Muscle of leg (tissue), 11 donors: ENCODE data around the gene MBD4. TPM values are rescaled to one million over a fixed set of nuclear protein-coding genes. Genes with fewer than 3 reads are reported as not detected.

Source experiments
- DNase-seq: peaks from one replicate; pipeline ENCODE4 v3.0.0; 2013
- H3K27ac ChIP-seq: one replicate; pipeline ENCODE4 v1.5.1; 2013; ENCODE audit warnings: mild to moderate bottlenecking, low read length, control low read depth
- H3K27me3 ChIP-seq: one replicate; pipeline ENCODE4 v1.6.1; 2013; ENCODE audit warnings: low read length; ENCODE audit not compliant: control insufficient read depth, insufficient read depth
- H3K36me3 ChIP-seq: one replicate; pipeline ENCODE4 v1.6.1; 2013; ENCODE audit warnings: low read length; ENCODE audit not compliant: control insufficient read depth, insufficient read depth
- H3K4me1 ChIP-seq: one replicate; pipeline ENCODE4 v1.6.1; 2013; ENCODE audit warnings: low read length; ENCODE audit not compliant: control insufficient read depth, insufficient read depth
- H3K4me3 ChIP-seq: one replicate; pipeline ENCODE4 v1.5.1; 2013; ENCODE audit warnings: low read length, control low read depth
- H3K9me3 ChIP-seq: replicated peaks from 2 replicates; pipeline ENCODE4 v1.6.1; 2013; ENCODE audit warnings: low read depth, low read length; ENCODE audit not compliant: control insufficient read depth
- WGBS: methylation state at CpG from one replicate; pipeline ENCODE4 v1.1.5; 2013; ENCODE audit warnings: missing lambda C conversion rate; ENCODE audit not compliant: insufficient coverage; 5-methylcytosine and 5-hydroxymethylcytosine counted together
- polyA plus RNA-seq, 8 donors: library from polyadenylated mRNA; unstranded; fragments of 120-200 nt; gene quantifications; one replicate each; pipeline versions ENCODE4 v1.2.1 to v1.2.3, GENCODE V29; 2013; ENCODE audit warnings: inconsistent platforms in 1 of 8, low replicate concordance in 1 of 8; ENCODE audit not compliant: insufficient read length in 8 of 8, insufficient read depth in 1 of 8
- total RNA-seq: library from RNA; stranded (reverse); fragments of 120-200 nt; gene quantifications from one replicate; pipeline ENCODE4 v1.2.4, GENCODE V29; 2013

Gene MBD4
- total and polyA plus RNA-seq, 9 donors, result 22.6 to 28.1 (median 25.3) TPM

DNA sequence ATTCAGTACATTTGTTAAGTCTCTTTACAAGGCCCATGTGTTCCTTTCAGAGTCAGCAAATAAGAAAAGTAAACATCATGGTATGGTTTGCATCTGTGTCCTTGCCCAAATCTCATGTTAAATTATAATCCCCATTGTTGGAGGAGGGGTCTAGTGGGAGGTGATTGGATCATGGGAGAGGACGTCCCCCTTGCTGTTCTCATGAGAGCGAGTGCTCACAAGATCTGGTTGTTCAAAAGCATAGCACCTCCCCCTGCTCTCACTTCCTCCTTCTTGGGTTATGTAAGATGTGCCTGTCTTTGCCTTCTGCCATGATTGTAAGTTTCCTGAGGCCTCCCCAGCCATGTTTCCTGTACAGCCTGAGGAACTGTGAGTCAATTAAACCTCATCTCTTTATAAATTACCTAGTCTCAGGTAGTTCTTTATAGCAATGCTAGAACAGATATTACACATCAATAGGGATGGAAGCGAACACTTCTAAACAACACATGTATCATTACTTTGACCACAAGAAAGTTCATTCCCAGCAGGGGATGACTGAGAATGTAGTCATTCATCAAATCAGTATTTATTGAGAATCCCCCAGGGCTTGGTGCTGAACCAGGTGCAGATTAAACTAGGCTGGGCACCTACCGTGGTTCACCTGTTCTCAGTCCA lies 15.4 kb downstream of the MBD4 start:
- no peaks in the 10 kb centered on the region for H3K36me3 ChIP-seq
- DNase-seq, result peak; percentile 54
- 83% methylated on average over 1 of the region's 4 CpGs for WGBS
- no peaks in the 10 kb centered on the region for H3K9me3 ChIP-seq
- H3K27me3 ChIP-seq, result peaks cover 6% of the 10 kb centered on the region
- no peak overlapping the region for H3K4me3 ChIP-seq
- no peak overlapping the region for H3K27ac ChIP-seq
- H3K4me1 ChIP-seq, result peaks cover 9% of the 10 kb centered on the region

GRCh38 chr3:129422897-129423296 lies 16.9 kb downstream of the MBD4 start:
- H3K4me3 ChIP-seq, result no peak overlapping the region
- peaks cover 2% of the 10 kb centered on the region for H3K4me1 ChIP-seq
- no peaks in the 10 kb centered on the region for H3K9me3 ChIP-seq
- no CpG with 5 or more reads among the region's 1 CpG for WGBS
- DNase-seq, result no peak
- H3K27ac ChIP-seq, result no peak overlapping the region
- H3K27me3 ChIP-seq, result peaks cover 6% of the 10 kb centered on the region
- H3K36me3 ChIP-seq, result no peaks in the 10 kb centered on the region

- WGBS, result 93% methylated on average over 2 of the region's 6 CpGs
- DNase-seq, result no peak
- Histone ChIP-seq H3K36me3 (no peaks in the 10 kb centered on the region), H3K4me1 (peaks cover 5% of the 10 kb centered on the region), H3K4me3 (no peak overlapping the region), H3K27ac (no peak overlapping the region), H3K9me3 (no peaks in the 10 kb centered on the region), H3K27me3 (no peaks in the 10 kb centered on the region)
Measured at GRCh38 chr3:129421988-129422745, 17.6 kb downstream of the MBD4 start.

DNA sequence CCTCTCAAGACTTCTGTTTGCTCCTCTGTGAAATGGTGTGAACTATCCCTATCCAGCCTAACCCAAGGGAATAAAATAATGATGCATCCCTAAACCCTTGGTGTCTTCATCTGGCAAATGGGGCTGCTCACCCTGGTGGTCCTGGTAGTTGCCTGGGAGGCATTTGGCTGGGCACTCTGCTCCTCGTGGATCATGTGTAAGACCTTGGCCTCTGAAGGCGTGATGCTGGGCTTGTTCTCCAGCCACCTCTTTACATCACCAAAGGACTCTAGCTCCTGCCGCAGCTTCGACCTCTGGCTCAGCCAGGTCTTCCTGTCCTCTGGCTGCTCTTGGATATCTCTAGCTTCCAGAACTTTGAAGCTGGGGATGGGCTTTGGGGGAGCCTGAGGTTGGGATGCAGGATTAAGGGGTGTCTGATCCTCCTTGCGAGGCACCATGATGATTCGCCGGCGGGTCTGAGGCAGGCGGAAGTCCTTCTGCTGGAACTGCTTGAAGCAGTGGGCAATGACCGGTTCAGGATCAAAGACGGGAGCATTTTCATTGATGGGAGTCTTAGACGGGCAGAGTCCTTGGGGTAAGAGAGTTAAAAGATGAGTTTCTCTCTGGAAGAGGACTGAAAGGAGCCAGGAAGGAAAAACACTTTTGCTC lies 18.4 kb downstream of the MBD4 start:
- peaks cover 5% of the 10 kb centered on the region for H3K4me1 ChIP-seq
- no peaks in the 10 kb centered on the region for H3K27me3 ChIP-seq
- WGBS, result 88% methylated on average over 9 of the region's 12 CpGs
- H3K4me3 ChIP-seq, result no peak overlapping the region
- no peaks in the 10 kb centered on the region for H3K9me3 ChIP-seq
- DNase-seq, result no peak
- H3K27ac ChIP-seq, result no peak overlapping the region
- H3K36me3 ChIP-seq, result no peaks in the 10 kb centered on the region

DNA sequence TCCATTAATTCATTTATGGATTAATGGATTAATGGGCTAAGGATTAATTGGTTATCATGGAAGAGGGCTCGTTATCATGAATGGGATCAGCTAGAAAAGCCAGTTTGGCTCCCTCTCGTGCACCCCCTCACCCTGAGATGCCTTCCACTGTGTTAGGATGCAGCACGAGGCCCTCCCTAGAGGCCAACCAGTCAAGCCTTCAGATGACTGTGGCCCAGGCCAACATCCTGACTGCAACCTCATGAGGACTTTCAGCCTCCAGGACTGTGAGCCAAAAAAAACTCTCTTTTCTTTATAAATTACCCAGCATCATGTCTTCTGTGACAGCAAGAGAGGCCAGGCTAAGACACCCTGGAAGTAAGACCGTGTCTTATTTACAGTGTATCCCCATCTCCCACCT lies 20.3 kb downstream of the MBD4 start:
- H3K27ac ChIP-seq, result no peak overlapping the region
- 60% methylated on average over 1 of the region's 4 CpGs for WGBS
- no peaks in the 10 kb centered on the region for H3K36me3 ChIP-seq
- H3K4me3 ChIP-seq, result no peak overlapping the region
- H3K9me3 ChIP-seq, result no peaks in the 10 kb centered on the region
- peaks cover 5% of the 10 kb centered on the region for H3K4me1 ChIP-seq
- DNase-seq, result no peak
- H3K27me3 ChIP-seq, result no peaks in the 10 kb centered on the region

GRCh38 chr3:129418041-129418973 lies 21.4 kb downstream of the MBD4 start:
- Histone ChIP-seq H3K9me3 (no peaks in the 10 kb centered on the region), H3K27me3 (no peaks in the 10 kb centered on the region), H3K36me3 (no peaks in the 10 kb centered on the region), H3K4me1 (peaks cover 5% of the 10 kb centered on the region), H3K27ac (no peak overlapping the region), H3K4me3 (no peak overlapping the region)
- 77% methylated on average over 12 of the region's 14 CpGs for WGBS
- no peak for DNase-seq

GRCh38 chr3:129417326-129417725 lies 22.4 kb downstream of the MBD4 start:
- no CpG with 5 or more reads among the region's 1 CpG for WGBS
- H3K36me3 ChIP-seq, result no peaks in the 10 kb centered on the region
- no peak overlapping the region for H3K4me3 ChIP-seq
- H3K4me1 ChIP-seq, result peaks cover 5% of the 10 kb centered on the region
- DNase-seq, result peak; percentile 89
- no peaks in the 10 kb centered on the region for H3K27me3 ChIP-seq
- H3K27ac ChIP-seq, result peak overlapping the region; percentile 67
- H3K9me3 ChIP-seq, result no peaks in the 10 kb centered on the region

DNA sequence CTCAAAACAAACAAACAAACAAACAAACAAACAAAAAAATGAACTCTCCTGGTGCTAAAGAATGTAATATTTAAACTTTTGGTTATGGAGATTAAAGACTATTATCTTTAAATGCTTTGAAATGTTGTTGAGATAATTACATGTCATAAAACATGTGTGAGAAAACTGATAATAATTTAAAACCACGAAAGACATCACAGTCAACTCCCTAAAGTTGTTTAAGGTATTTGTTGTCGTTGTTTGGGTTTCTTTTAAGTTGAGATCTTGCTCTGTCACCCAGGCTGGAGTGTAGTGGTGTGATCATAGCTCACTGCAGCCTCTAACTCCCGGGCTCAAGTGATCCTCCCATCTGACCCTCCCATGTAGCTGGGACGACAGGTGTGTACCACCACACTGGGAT lies 23.3 kb downstream of the MBD4 start:
- no peaks in the 10 kb centered on the region for H3K36me3 ChIP-seq
- no peaks in the 10 kb centered on the region for H3K9me3 ChIP-seq
- no peak overlapping the region for H3K4me3 ChIP-seq
- no CpG with 5 or more reads among the region's 4 CpGs for WGBS
- H3K27ac ChIP-seq, result no peak overlapping the region
- no peak for DNase-seq
- no peaks in the 10 kb centered on the region for H3K27me3 ChIP-seq
- H3K4me1 ChIP-seq, result peaks cover 5% of the 10 kb centered on the region

DNA sequence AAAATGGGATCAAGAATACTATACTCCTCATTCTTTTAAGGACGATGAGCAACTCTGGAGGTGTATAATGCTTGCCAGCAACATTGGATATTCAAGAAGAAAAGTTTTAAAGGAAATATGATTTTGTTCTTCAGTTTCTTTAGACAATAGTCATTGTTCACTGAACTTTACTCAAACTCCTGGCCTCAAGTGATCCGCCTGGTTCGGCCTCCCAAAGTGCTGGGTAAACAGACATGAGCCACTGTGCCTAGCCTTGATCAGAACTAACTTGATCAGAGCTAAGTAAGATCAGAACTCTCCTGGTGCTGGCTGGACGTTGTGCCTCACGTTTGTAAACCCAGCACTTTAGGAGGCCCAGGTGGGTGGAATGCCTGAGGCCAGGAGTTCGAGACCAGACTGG lies 23.9 kb downstream of the MBD4 start:
- Histone ChIP-seq H3K9me3 (no peaks in the 10 kb centered on the region), H3K4me1 (peaks cover 5% of the 10 kb centered on the region), H3K27ac (no peak overlapping the region), H3K27me3 (no peaks in the 10 kb centered on the region), H3K4me3 (no peak overlapping the region), H3K36me3 (no peaks in the 10 kb centered on the region)
- DNase-seq, result no peak
- 92% methylated on average over 2 of the region's 6 CpGs for WGBS
